Embryonic facial prominence (tissue), 1 donor: ENCODE results near the gene CASP3.
"Not testable (repeated sequence)": the region's sequence is repeated elsewhere in the genome, so short reads cannot be mapped to it uniquely, and the experiment has no call there.

Source experiments
- DNase-seq: peaks from one replicate; pipeline ENCODE4 v3.0.0-alpha.2; 2016; ENCODE audit errors: extremely low spot score

CASP3 gene

GRCh38 chr4:184664445-184665210, 15.4 kb upstream of the CASP3 start:
- DNase-seq, result no peak

GRCh38 chr4:184662236-184662635, 13.0 kb upstream of the CASP3 start:
- DNase-seq, result no peak

GRCh38 chr4:184660978-184661377, 11.7 kb upstream of the CASP3 start:
- no peak for DNase-seq

GRCh38 chr4:184657820-184658219, 8.6 kb upstream of the CASP3 start:
- not testable (repeated sequence) for DNase-seq

GRCh38 chr4:184657144-184657543, 7.9 kb upstream of the CASP3 start:
- no peak for DNase-seq

GRCh38 chr4:184655889-184656869, 6.9 kb upstream of the CASP3 start:
- DNase-seq, result no peak

GRCh38 chr4:184653650-184654049, 4.4 kb upstream of the CASP3 start:
- DNase-seq, result no peak

- DNase-seq, result not testable (repeated sequence)
Measured at GRCh38 chr4:184652681-184653080, 3.4 kb upstream of the CASP3 start.

- no peak for DNase-seq
Measured at GRCh38 chr4:184651899-184652298, 2.7 kb upstream of the CASP3 start.

GRCh38 chr4:184649971-184650855, 966 bp upstream of the CASP3 start:
- no peak for DNase-seq

GRCh38 chr4:184648313-184649025, 778 bp downstream of the CASP3 start:
- no peak for DNase-seq

GRCh38 chr4:184648054-184648312, 1.3 kb downstream of the CASP3 start:
- no peak for DNase-seq

GRCh38 chr4:184647266-184648053, 1.8 kb downstream of the CASP3 start:
- no peak for DNase-seq

GRCh38 chr4:184645904-184646610, 3.2 kb downstream of the CASP3 start:
- no peak for DNase-seq

- DNase-seq, result no peak
Measured at GRCh38 chr4:184644553-184645307, 4.5 kb downstream of the CASP3 start.

- no peak for DNase-seq
Measured at GRCh38 chr4:184643731-184644130, 5.5 kb downstream of the CASP3 start.

GRCh38 chr4:184641451-184641850, 7.8 kb downstream of the CASP3 start:
- DNase-seq, result no peak

GRCh38 chr4:184641022-184641421, 8.2 kb downstream of the CASP3 start:
- no peak for DNase-seq

GRCh38 chr4:184636897-184637296, 12.3 kb downstream of the CASP3 start:
- DNase-seq, result no peak
